ENCODE data around the gene MOB1B. TPM values are rescaled to one million over a fixed set of nuclear protein-coding genes. Genes with fewer than 3 reads are reported as not detected.

MOB1B gene
- total RNA-seq, 1 experiment from 2014 or later: 33.2 TPM

DNA sequence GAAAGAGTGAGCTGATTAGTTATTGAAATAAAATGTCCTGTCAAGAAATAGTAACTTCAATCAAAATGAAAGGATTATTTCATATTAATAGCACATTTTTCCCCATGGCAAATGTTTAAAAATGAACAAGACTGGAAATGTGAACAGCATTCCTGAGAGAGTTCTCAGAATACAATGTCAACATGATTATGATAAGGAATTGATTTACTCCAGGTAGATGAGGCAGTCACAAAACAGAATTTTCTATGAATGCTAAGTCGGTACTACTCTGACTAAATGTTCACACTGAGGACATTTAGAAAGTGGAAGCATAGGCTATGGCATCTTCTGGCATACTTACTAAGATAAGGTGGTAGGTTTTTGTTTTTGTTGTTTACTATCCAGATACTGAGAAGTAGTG, 43.1 kb upstream of the MOB1B start:
- TF ChIP-seq TCF7L2 (IDR thresholded peaks at IDR 0.05; ENCODE audit: borderline replicate concordance, extremely low read depth, insufficient read depth, insufficient read length) (no peak), EZH2phosphoT487 (IDR thresholded peaks at IDR 0.05; ENCODE audit: borderline replicate concordance) (no peak), ZFX (IDR thresholded peaks at IDR 0.05) (no peak), ELF1 (IDR thresholded peaks at IDR 0.05; ENCODE audit: borderline replicate concordance, low read depth) (no peak), CEBPB (IDR thresholded peaks at IDR 0.05; ENCODE audit: low read depth) (no peak), CBX3 (IDR thresholded peaks at IDR 0.05; ENCODE audit: low read depth) (no peak), FOSL1 (IDR thresholded peaks at IDR 0.05; ENCODE audit: low read depth) (no peak), SP1 (IDR thresholded peaks at IDR 0.05; ENCODE audit: low read depth) (no peak), SIN3A (IDR thresholded peaks at IDR 0.05; ENCODE audit: low read depth) (no peak), POLR2A (IDR thresholded peaks at IDR 0.05; ENCODE audit: borderline replicate concordance, extremely low read depth, insufficient read depth, insufficient read length) (no peak), RAD21 (IDR thresholded peaks at IDR 0.05; ENCODE audit: low read depth) (no peak)
- TF ChIP-seq, protein P1, sequence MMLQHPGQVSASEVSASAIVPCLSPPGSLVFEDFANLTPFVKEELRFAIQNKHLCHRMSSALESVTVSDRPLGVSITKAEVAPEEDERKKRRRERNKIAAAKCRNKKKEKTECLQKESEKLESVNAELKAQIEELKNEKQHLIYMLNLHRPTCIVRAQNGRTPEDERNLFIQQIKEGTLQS (IDR thresholded peaks at IDR 0.05): no peak
- TF ChIP-seq, protein P2, sequence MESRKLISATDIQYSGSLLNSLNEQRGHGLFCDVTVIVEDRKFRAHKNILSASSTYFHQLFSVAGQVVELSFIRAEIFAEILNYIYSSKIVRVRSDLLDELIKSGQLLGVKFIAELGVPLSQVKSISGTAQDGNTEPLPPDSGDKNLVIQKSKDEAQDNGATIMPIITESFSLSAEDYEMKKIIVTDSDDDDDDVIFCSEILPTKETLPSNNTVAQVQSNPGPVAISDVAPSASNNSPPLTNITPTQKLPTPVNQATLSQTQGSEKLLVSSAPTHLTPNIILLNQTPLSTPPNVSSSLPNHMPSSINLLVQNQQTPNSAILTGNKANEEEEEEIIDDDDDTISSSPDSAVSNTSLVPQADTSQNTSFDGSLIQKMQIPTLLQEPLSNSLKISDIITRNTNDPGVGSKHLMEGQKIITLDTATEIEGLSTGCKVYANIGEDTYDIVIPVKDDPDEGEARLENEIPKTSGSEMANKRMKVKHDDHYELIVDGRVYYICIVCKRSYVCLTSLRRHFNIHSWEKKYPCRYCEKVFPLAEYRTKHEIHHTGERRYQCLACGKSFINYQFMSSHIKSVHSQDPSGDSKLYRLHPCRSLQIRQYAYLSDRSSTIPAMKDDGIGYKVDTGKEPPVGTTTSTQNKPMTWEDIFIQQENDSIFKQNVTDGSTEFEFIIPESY (IDR thresholded peaks at IDR 0.05; ENCODE audit: extremely low read depth, insufficient replicate concordance, low read length): no peak
- TF ChIP-seq, protein P3, sequence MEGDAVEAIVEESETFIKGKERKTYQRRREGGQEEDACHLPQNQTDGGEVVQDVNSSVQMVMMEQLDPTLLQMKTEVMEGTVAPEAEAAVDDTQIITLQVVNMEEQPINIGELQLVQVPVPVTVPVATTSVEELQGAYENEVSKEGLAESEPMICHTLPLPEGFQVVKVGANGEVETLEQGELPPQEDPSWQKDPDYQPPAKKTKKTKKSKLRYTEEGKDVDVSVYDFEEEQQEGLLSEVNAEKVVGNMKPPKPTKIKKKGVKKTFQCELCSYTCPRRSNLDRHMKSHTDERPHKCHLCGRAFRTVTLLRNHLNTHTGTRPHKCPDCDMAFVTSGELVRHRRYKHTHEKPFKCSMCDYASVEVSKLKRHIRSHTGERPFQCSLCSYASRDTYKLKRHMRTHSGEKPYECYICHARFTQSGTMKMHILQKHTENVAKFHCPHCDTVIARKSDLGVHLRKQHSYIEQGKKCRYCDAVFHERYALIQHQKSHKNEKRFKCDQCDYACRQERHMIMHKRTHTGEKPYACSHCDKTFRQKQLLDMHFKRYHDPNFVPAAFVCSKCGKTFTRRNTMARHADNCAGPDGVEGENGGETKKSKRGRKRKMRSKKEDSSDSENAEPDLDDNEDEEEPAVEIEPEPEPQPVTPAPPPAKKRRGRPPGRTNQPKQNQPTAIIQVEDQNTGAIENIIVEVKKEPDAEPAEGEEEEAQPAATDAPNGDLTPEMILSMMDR (IDR thresholded peaks at IDR 0.05 in 2 of 3, conservative IDR thresholded peaks at IDR 0.05 in 1 of 3; ENCODE audit: borderline replicate concordance in 1 of 3, insufficient read depth in 1 of 3, low read depth in 2 of 3, low read length in 2 of 3): no peak
- TF ChIP-seq, protein P4, sequence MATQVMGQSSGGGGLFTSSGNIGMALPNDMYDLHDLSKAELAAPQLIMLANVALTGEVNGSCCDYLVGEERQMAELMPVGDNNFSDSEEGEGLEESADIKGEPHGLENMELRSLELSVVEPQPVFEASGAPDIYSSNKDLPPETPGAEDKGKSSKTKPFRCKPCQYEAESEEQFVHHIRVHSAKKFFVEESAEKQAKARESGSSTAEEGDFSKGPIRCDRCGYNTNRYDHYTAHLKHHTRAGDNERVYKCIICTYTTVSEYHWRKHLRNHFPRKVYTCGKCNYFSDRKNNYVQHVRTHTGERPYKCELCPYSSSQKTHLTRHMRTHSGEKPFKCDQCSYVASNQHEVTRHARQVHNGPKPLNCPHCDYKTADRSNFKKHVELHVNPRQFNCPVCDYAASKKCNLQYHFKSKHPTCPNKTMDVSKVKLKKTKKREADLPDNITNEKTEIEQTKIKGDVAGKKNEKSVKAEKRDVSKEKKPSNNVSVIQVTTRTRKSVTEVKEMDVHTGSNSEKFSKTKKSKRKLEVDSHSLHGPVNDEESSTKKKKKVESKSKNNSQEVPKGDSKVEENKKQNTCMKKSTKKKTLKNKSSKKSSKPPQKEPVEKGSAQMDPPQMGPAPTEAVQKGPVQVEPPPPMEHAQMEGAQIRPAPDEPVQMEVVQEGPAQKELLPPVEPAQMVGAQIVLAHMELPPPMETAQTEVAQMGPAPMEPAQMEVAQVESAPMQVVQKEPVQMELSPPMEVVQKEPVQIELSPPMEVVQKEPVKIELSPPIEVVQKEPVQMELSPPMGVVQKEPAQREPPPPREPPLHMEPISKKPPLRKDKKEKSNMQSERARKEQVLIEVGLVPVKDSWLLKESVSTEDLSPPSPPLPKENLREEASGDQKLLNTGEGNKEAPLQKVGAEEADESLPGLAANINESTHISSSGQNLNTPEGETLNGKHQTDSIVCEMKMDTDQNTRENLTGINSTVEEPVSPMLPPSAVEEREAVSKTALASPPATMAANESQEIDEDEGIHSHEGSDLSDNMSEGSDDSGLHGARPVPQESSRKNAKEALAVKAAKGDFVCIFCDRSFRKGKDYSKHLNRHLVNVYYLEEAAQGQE (IDR thresholded peaks at IDR 0.05; ENCODE audit: low read depth): no peak
- RAD21 ChIA-PET (ENCODE audit: low non-redundant PET in 1 of 2, low total read pairs in 2 of 2, uncharacterized antibody in 2 of 2, unreplicated experiment in 2 of 2): no interaction called here

More for the DNA sequence above, 43.1 kb upstream of the MOB1B start:
- no peak overlapping the region for H3K4me2 ChIP-seq (ENCODE audit: low read length)
- no peaks in the 10 kb centered on the region for H3K9me2 ChIP-seq (ENCODE audit: insufficient read depth)
- H3K4me3 ChIP-seq (replicated peaks in 1 of 2; ENCODE audit: low read depth in 1 of 2, low read length in 2 of 2): no peak overlapping the region
- DNase-seq (ENCODE audit: low read depth, low spot score) (no peak), ATAC-seq (no peak)
- H3K27me3 ChIP-seq (ENCODE audit: insufficient read depth, low read length): no peaks in the 10 kb centered on the region
- H3K79me2 ChIP-seq (ENCODE audit: insufficient read depth, low read length): no peaks in the 10 kb centered on the region
- no peak overlapping the region for H2AFZ ChIP-seq (ENCODE audit: low read depth, low read length, poor library complexity, severe bottlenecking)
- no peak overlapping the region for H3K9ac ChIP-seq (ENCODE audit: low read length)
- intact Hi-C loops (cut with micrococcal nuclease): no loop called here
- no peaks in the 10 kb centered on the region for H3K36me3 ChIP-seq (ENCODE audit: control insufficient read depth in 1 of 2, insufficient read depth in 2 of 2, low read length in 2 of 2)
- CTCF ChIA-PET: no interaction called here
- H3K27ac ChIP-seq (ENCODE audit: low read depth, low read length): no peak overlapping the region
- H3K4me1 ChIP-seq (ENCODE audit: control insufficient read depth in 1 of 2, insufficient read depth in 2 of 2, low read length in 2 of 2): no peaks in the 10 kb centered on the region
- POLR2A ChIA-PET: no interaction called here
- no TSS peak for BruUV-seq (replicated peaks)
- H3K9me3 ChIP-seq (ENCODE audit: control insufficient read depth in 1 of 2, insufficient read depth in 1 of 2, low read depth in 1 of 2, low read length in 2 of 2): no peaks in the 10 kb centered on the region
- no peaks in the 10 kb centered on the region for H4K20me1 ChIP-seq (ENCODE audit: insufficient read depth)

All from HCT116 (cell line).